Measurements from ENCODE around the gene AOPEP. TPM values are rescaled to one million over a fixed set of nuclear protein-coding genes. Genes with fewer than 3 reads are reported as not detected.
A peak's percentile ranks its signal among the peaks of the same experiment; 100 is the strongest.

Gene AOPEP
- total and polyA plus RNA-seq, 4 donors: 29.0 to 121 (median 60.0) TPM

- Histone ChIP-seq H3K9ac (ENCODE audit: insufficient read depth in 1 of 2, low read length in 2 of 2) (no peak overlapping the region), H3K36me3 (ENCODE audit: control insufficient read depth in 4 of 4, insufficient read depth in 4 of 4, low read length in 4 of 4) (peaks cover 10 to 59% (median 46%) of the 10 kb centered on the region in 4 donors), H3K4me1 (ENCODE audit: control insufficient read depth in 5 of 5, insufficient read depth in 5 of 5, low read length in 5 of 5) (peaks cover 5 to 28% (median 15%) of the 10 kb centered on the region in 5 donors), H3K4me3 (no peak overlapping the region), H3K27ac (ENCODE audit: low read depth in 1 of 2, low read length in 1 of 2) (peak overlapping the region in 1 of 2 donors; percentile 32), H3K27me3 (ENCODE audit: control insufficient read depth in 3 of 3, insufficient read depth in 3 of 3, low read length in 2 of 3) (no peaks in the 10 kb centered on the region), H3K9me3 (ENCODE audit: control insufficient read depth in 4 of 4, insufficient read depth in 3 of 4, low read length in 3 of 4) (peaks cover 0 to 7% (median 0%) of the 10 kb centered on the region in 4 donors)
- TF ChIP-seq, protein P1, sequence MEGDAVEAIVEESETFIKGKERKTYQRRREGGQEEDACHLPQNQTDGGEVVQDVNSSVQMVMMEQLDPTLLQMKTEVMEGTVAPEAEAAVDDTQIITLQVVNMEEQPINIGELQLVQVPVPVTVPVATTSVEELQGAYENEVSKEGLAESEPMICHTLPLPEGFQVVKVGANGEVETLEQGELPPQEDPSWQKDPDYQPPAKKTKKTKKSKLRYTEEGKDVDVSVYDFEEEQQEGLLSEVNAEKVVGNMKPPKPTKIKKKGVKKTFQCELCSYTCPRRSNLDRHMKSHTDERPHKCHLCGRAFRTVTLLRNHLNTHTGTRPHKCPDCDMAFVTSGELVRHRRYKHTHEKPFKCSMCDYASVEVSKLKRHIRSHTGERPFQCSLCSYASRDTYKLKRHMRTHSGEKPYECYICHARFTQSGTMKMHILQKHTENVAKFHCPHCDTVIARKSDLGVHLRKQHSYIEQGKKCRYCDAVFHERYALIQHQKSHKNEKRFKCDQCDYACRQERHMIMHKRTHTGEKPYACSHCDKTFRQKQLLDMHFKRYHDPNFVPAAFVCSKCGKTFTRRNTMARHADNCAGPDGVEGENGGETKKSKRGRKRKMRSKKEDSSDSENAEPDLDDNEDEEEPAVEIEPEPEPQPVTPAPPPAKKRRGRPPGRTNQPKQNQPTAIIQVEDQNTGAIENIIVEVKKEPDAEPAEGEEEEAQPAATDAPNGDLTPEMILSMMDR (IDR thresholded peaks at IDR 0.05; ENCODE audit: control extremely low read depth, extremely low read depth): no peak
- WGBS, 2 donors: 91 to 92% methylated on average over 18 of the region's 18 CpGs
- ATAC-seq (ENCODE audit: insufficient read depth, low FRiP score) (no peak), DNase-seq (no peak)
Observed at GRCh38 chr9:95082401-95083084, 356.0 kb downstream of the AOPEP start.

GRCh38 chr9:95083086-95083768 is 356.7 kb downstream of the AOPEP start:
- Histone ChIP-seq H3K9me3 (ENCODE audit: control insufficient read depth in 4 of 4, insufficient read depth in 3 of 4, low read length in 3 of 4) (peaks cover 0 to 7% (median 0%) of the 10 kb centered on the region in 4 donors), H3K4me3 (no peak overlapping the region), H3K9ac (ENCODE audit: insufficient read depth in 1 of 2, low read length in 2 of 2) (no peak overlapping the region), H3K4me1 (ENCODE audit: control insufficient read depth in 5 of 5, insufficient read depth in 5 of 5, low read length in 5 of 5) (peaks cover under 1 to 23% (median 11%) of the 10 kb centered on the region in 5 donors), H3K27ac (ENCODE audit: low read depth in 1 of 2, low read length in 1 of 2) (peak overlapping the region in 1 of 2 donors; percentile 32), H3K27me3 (ENCODE audit: control insufficient read depth in 3 of 3, insufficient read depth in 3 of 3, low read length in 2 of 3) (no peaks in the 10 kb centered on the region), H3K36me3 (ENCODE audit: control insufficient read depth in 4 of 4, insufficient read depth in 4 of 4, low read length in 4 of 4) (peaks cover 10 to 63% (median 48%) of the 10 kb centered on the region in 4 donors)
- 95 to 97% methylated on average over 39 of the region's 39 CpGs for WGBS, 2 donors
- TF ChIP-seq, protein P1 (IDR thresholded peaks at IDR 0.05; ENCODE audit: control extremely low read depth, extremely low read depth): no peak
- ATAC-seq (ENCODE audit: insufficient read depth, low FRiP score) (no peak), DNase-seq (no peak)

- DNase-seq: no peak
- peaks cover 10 to 60% (median 50%) of the 10 kb centered on the region in 4 donors for H3K36me3 ChIP-seq (ENCODE audit: control insufficient read depth in 4 of 4, insufficient read depth in 4 of 4, low read length in 4 of 4)
Observed at GRCh38 chr9:95084254-95084934, 357.9 kb downstream of the AOPEP start.

More at GRCh38 chr9:95084254-95084934, 357.9 kb downstream of the AOPEP start:
- H3K9ac ChIP-seq (ENCODE audit: insufficient read depth in 1 of 2, low read length in 2 of 2): no peak overlapping the region
- no peak for ATAC-seq (ENCODE audit: insufficient read depth, low FRiP score)
- no peaks in the 10 kb centered on the region for H3K27me3 ChIP-seq (ENCODE audit: control insufficient read depth in 3 of 3, insufficient read depth in 3 of 3, low read length in 2 of 3)
- H3K4me1 ChIP-seq (ENCODE audit: control insufficient read depth in 5 of 5, insufficient read depth in 5 of 5, low read length in 5 of 5): peaks cover 0 to 11% (median 4%) of the 10 kb centered on the region in 5 donors
- peak overlapping the region in 1 of 2 donors; percentile 6 for H3K27ac ChIP-seq (ENCODE audit: low read depth in 1 of 2, low read length in 1 of 2)
- TF ChIP-seq, protein P1 (IDR thresholded peaks at IDR 0.05; ENCODE audit: control extremely low read depth, extremely low read depth): no peak
- H3K4me3 ChIP-seq: no peak overlapping the region
- H3K9me3 ChIP-seq (ENCODE audit: control insufficient read depth in 4 of 4, insufficient read depth in 3 of 4, low read length in 3 of 4): peaks cover 0 to 7% (median 0%) of the 10 kb centered on the region in 4 donors
- 92 to 94% methylated on average over 19 of the region's 19 CpGs for WGBS, 2 donors
